ENCODE results near the gene TSPAN18.

DNA sequence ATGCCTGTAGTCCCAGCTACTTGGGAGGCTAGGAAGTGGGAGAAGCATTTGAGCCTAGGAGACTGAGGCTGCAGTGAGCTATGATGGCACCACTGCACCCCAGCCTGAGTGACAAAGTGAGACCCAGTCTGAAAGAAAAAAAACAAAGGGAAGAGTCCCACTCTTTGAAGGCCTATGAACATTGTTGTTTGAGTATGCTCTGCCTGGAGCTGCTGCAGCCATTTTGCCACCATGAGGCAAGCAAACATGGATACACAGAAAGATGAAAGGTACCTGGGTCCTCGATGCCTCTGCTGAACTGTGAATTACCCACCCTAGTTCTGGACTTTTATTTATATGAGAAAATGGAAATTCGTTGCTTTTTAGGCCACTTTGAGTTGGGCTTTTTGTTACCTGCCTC lies 19.7 kb upstream of the TSPAN18 start:
- TF ChIP-seq EZH2 (IDR thresholded peaks at IDR 0.05), result no peak
- no peak for TF ChIP-seq POLR2AphosphoS5 (IDR thresholded peaks at IDR 0.05; ENCODE audit: borderline replicate concordance, low read depth, low read length)

Measured in SK-N-MC (cell line).